Right lobe of liver (tissue), 6 donors: ENCODE data around the gene TDRD7. TPM values are rescaled to one million over a fixed set of nuclear protein-coding genes. Genes with fewer than 3 reads are reported as not detected.

Experiments
- ATAC-seq, 4 donors: fragments of 200-7000 bp; cut with Tn5 transposase; one replicate each; pipeline ENCODE4 v1.9.1; 2020; ENCODE audit warnings: mild to moderate bottlenecking in 4 of 4, moderate library complexity in 4 of 4
- DNase-seq, 3 donors: peaks; one replicate each; pipeline ENCODE4 v3.0.0-alpha.2; 2020
- H3K27ac ChIP-seq, 3 donors: fragments of 200-600 bp; one replicate each; pipeline ENCODE4 v1.8.0; 2022
- H3K27me3 ChIP-seq, 2 donors: fragments of 200-600 bp; one replicate each; pipeline ENCODE4 v1.8.0; 2022
- H3K36me3 ChIP-seq, 4 donors: fragments of 200-600 bp; sonication (generic) in 1 of 4; one replicate each; pipeline versions ENCODE4 v1.5.1 to v1.8.0; 2017 to 2022; ENCODE audit warnings: control low read depth in 1 of 4
- H3K4me1 ChIP-seq, 4 donors: fragments of 200-600 bp; sonication (generic) in 1 of 4; one replicate each; pipeline versions ENCODE4 v1.5.1 to v1.8.0; 2017 to 2022; ENCODE audit warnings: control low read depth in 1 of 4
- H3K4me3 ChIP-seq, 3 donors: fragments of 200-600 bp; one replicate each; pipeline ENCODE4 v1.8.0; 2022
- H3K9me3 ChIP-seq, 4 donors: fragments of 200-600 bp; sonication (generic) in 1 of 4; one replicate each; pipeline versions ENCODE4 v1.5.1 to v1.8.0; 2017 to 2022; ENCODE audit warnings: control low read depth in 1 of 4
- CTCF ChIP-seq, 4 donors: fragments of 200-600 bp in 3 of 4; fragments of 450-650 bp in 1 of 4; IDR thresholded peaks; one replicate each; pipeline versions ENCODE4 v1.5.1 to v1.8.0; 2016 to 2022; ENCODE audit warnings: antibody characterized with exemption in 4 of 4, mild to moderate bottlenecking in 2 of 4
- POLR2A ChIP-seq: fragments of 450-650 bp; IDR thresholded peaks from one replicate; pipeline ENCODE4 v1.6.1; 2017; ENCODE audit warnings: antibody characterized with exemption, mild to moderate bottlenecking
- WGBS: methylation state at CpG from one replicate; pipeline ENCODE4 v1.1.6; 2018; ENCODE audit warnings: low coverage, low lambda C conversion rate; ENCODE audit not compliant: insufficient coverage; ENCODE audit errors: missing lambda C conversion rate; 5-methylcytosine and 5-hydroxymethylcytosine counted together
- intact Hi-C, 2 donors: fragments of 100-400 bp; cut with DNase I; formaldehyde crosslinking; loops; one replicate each; pipeline versions ENCODE4 v1.11.2 to v1.14.1; 2022
- total RNA-seq, 6 experiments: library from RNA; depleted of rRNA in 2 of 6; stranded (reverse); fragments of >200 nt in 2 of 6; fragmentation: NEBNext Ultra II Directional in 3 of 6; extraction: Animal tissue kit (Norgen Biotek cat#: 25700) in 3 of 6; gene quantifications; one replicate each; pipeline versions ENCODE4 v1.1.0 to v1.2.4, GENCODE V29; 2016 to 2023
- donor health status: DM: no; HTN: yes; CAD: no.
- donor health status: DM: no; HTN: no; CAD: no.
- donor health status: DM: no; HTN: no; CAD: no.
- donor health status: DM: no; HTN: yes; CAD: no.
- donor health status: DM: no; HTN: yes; CAD: no.

Gene TDRD7
- total RNA-seq, 6 experiments from 2014 or later, result 4.2 to 8.7 (median 6.8) TPM

GRCh38 chr9:97475059-97475458 lies 63.2 kb downstream of the TDRD7 start:
- no peak overlapping the region for H3K4me3 ChIP-seq
- H3K4me1 ChIP-seq, result peaks cover 0 to 26% (median 8%) of the 10 kb centered on the region in 4 donors
- ATAC-seq (no peak), DNase-seq (no peak)
- no peak for TF ChIP-seq POLR2A
- TF ChIP-seq CTCF (IDR thresholded peaks at IDR 0.05), result no peak
- no peaks in the 10 kb centered on the region for H3K9me3 ChIP-seq
- intact Hi-C loops, result no loop called here
- H3K36me3 ChIP-seq, result peaks cover 0 to 4% (median 2%) of the 10 kb centered on the region in 4 donors
- no peak overlapping the region for H3K27ac ChIP-seq
- no peaks in the 10 kb centered on the region for H3K27me3 ChIP-seq
- WGBS, result 89% methylated on average over 2 of the region's 2 CpGs

GRCh38 chr9:97478301-97478981 lies 66.5 kb downstream of the TDRD7 start:
- peak overlapping the region; percentile 40 to 68 (median 61) for H3K27ac ChIP-seq
- no peaks in the 10 kb centered on the region for H3K27me3 ChIP-seq
- no peaks in the 10 kb centered on the region for H3K9me3 ChIP-seq
- H3K36me3 ChIP-seq, result peaks cover 0 to 10% (median 2%) of the 10 kb centered on the region in 4 donors
- peak in 1 of 3 donors; percentile 66 for DNase-seq
- no peak overlapping the region for H3K4me3 ChIP-seq
- intact Hi-C loops, result no loop called here
- 43% methylated on average over 3 of the region's 3 CpGs for WGBS
- H3K4me1 ChIP-seq, result peaks cover 0 to 31% (median 9%) of the 10 kb centered on the region in 4 donors
- ATAC-seq, result peak; percentile 86 to 89 (median 88)
- TF ChIP-seq CTCF (IDR thresholded peaks at IDR 0.05), result no peak
- TF ChIP-seq POLR2A, result no peak

- intact Hi-C loops, result no loop called here
- Histone ChIP-seq H3K27me3 (no peaks in the 10 kb centered on the region), H3K27ac (peak overlapping the region in 2 of 3 donors; percentile 47 to 53), H3K9me3 (no peaks in the 10 kb centered on the region), H3K4me3 (no peak overlapping the region), H3K4me1 (peaks cover 0 to 36% (median 9%) of the 10 kb centered on the region in 4 donors), H3K36me3 (peaks cover 0 to 6% (median 0%) of the 10 kb centered on the region in 4 donors)
- TF ChIP-seq CTCF (IDR thresholded peaks at IDR 0.05) (no peak), POLR2A (no peak)
- DNase-seq (no peak), ATAC-seq (no peak)
- WGBS, result 82% methylated on average over 5 of the region's 5 CpGs
Observed at GRCh38 chr9:97479496-97480159, 67.7 kb downstream of the TDRD7 start.

GRCh38 chr9:97480174-97480573 lies 68.3 kb downstream of the TDRD7 start:
- TF ChIP-seq CTCF (IDR thresholded peaks at IDR 0.05) (no peak), POLR2A (no peak)
- peaks cover 0 to 6% (median 0%) of the 10 kb centered on the region in 4 donors for H3K36me3 ChIP-seq
- no peaks in the 10 kb centered on the region for H3K27me3 ChIP-seq
- DNase-seq (no peak), ATAC-seq (peak; percentile 41 to 60 (median 56))
- peak overlapping the region in 2 of 3 donors; percentile 47 to 53 for H3K27ac ChIP-seq
- 10% methylated on average over 1 of the region's 1 CpG for WGBS
- H3K9me3 ChIP-seq, result no peaks in the 10 kb centered on the region
- intact Hi-C loops, result no loop called here
- H3K4me3 ChIP-seq, result no peak overlapping the region
- peaks cover 0 to 40% (median 9%) of the 10 kb centered on the region in 4 donors for H3K4me1 ChIP-seq
